ENCODE data around the gene ZNF143.

Gene ZNF143

DNA sequence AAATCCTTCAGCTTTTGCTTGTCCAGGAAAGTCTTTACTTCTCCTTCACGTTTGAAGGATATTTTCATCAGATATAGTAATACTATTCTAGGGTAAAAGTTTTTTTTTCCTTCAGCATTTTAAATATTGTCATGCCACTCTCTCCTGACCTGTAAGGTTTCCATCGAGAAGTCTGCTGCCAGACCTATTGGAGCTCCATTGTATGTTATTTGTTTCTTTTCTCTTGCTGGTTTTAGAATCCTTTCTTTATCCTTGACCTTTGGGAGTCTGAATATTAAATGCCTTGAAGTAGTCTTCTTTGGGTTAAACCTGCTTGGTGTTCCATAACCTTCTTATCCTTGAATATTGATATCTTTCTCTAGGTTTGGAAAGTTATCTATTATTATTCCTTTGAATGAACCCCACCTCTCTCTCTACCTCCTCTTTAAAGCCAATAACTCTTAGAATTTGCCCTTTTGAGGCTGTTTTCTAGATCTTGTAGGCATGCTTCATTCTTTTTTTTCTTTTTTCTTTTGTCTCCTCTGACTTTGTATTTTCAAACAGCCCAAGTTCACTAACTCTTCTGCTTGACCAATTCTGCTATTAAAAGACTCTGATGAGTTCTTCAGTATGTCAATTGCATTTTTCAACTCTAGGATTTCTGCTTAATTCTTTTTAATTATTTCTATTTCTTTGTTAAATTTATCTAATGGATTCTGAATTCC lies 100.6 kb downstream of the ZNF143 start:
- no peaks in the 10 kb centered on the region for H3K9me3 ChIP-seq (ENCODE audit: control insufficient read depth in 1 of 2, low read length in 2 of 2)
- peaks cover 3 to 5% of the 10 kb centered on the region in 2 donors for H3K4me1 ChIP-seq (ENCODE audit: control insufficient read depth in 1 of 2, insufficient read depth in 2 of 2, low read length in 2 of 2)
- no peaks in the 10 kb centered on the region for H3K27me3 ChIP-seq (ENCODE audit: low read depth, low read length)
- H3K27ac ChIP-seq (ENCODE audit: low read length), result no peak overlapping the region
- no peak overlapping the region for H3K4me3 ChIP-seq (ENCODE audit: low read depth in 1 of 2, low read length in 2 of 2)
- peaks cover 0 to 2% of the 10 kb centered on the region in 2 donors for H3K36me3 ChIP-seq (ENCODE audit: control insufficient read depth in 1 of 2, insufficient read depth in 2 of 2, low read length in 2 of 2)

DNA sequence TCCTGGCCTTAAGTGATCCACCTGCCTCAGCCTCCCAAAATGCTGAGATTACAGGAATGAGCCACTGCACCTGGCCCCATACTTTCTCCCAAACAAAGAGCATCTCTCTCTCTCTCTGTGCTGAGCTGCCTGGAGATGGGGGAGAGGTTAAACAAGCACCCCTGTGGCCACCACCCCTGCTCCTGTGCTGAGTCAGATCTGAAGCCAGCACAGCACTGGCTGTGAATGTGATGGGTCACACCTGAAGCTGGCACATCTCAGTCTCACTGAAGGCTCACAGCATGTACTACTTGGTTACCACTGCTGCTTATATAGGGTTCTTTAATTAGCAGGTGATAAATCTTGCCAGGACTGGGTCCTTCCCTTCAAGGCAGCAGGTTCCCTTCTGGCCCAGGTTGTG lies 101.9 kb downstream of the ZNF143 start:
- H3K27ac ChIP-seq (ENCODE audit: low read length), result no peak overlapping the region
- peaks cover 0 to 3% of the 10 kb centered on the region in 2 donors for H3K36me3 ChIP-seq (ENCODE audit: control insufficient read depth in 1 of 2, insufficient read depth in 2 of 2, low read length in 2 of 2)
- H3K9me3 ChIP-seq (ENCODE audit: control insufficient read depth in 1 of 2, low read length in 2 of 2), result no peaks in the 10 kb centered on the region
- no peak overlapping the region for H3K4me3 ChIP-seq (ENCODE audit: low read depth in 1 of 2, low read length in 2 of 2)
- no peaks in the 10 kb centered on the region for H3K27me3 ChIP-seq (ENCODE audit: low read depth, low read length)
- H3K4me1 ChIP-seq (ENCODE audit: control insufficient read depth in 1 of 2, insufficient read depth in 2 of 2, low read length in 2 of 2), result peaks cover 9 to 11% of the 10 kb centered on the region in 2 donors

DNA sequence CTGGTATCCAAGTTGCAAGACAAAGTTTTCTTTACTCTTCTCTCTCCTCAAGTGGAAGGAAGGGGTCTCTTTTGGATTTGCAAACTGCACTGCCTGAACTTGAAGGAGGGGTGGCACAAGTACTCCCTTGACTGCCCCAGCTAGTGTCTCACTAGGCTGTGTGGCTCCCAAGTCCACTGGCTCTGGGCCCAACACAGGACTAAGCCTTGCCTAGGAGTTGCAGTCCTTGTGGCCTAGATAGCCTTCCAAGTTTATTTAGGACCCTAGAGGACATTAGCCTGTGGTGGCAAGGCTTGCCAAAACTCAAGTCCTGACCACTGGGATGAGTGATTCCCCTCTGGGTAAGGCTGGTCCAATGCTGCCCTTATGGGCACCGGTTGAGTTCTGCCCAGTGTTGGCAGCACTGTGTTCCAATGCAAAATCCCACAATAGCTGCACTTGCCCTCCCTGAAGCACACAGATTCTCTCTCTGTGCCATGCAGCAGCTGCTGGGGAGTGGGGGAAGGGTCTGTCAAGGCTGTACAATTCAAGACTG lies 102.5 kb downstream of the ZNF143 start:
- Histone ChIP-seq H3K4me1 (ENCODE audit: control insufficient read depth in 1 of 2, insufficient read depth in 2 of 2, low read length in 2 of 2) (peaks cover 11 to 15% of the 10 kb centered on the region in 2 donors), H3K9me3 (ENCODE audit: control insufficient read depth in 1 of 2, low read length in 2 of 2) (no peaks in the 10 kb centered on the region), H3K27ac (ENCODE audit: low read length) (no peak overlapping the region), H3K4me3 (ENCODE audit: low read depth in 1 of 2, low read length in 2 of 2) (no peak overlapping the region), H3K27me3 (ENCODE audit: low read depth, low read length) (no peaks in the 10 kb centered on the region), H3K36me3 (ENCODE audit: control insufficient read depth in 1 of 2, insufficient read depth in 2 of 2, low read length in 2 of 2) (peaks cover 0 to 5% of the 10 kb centered on the region in 2 donors)

DNA sequence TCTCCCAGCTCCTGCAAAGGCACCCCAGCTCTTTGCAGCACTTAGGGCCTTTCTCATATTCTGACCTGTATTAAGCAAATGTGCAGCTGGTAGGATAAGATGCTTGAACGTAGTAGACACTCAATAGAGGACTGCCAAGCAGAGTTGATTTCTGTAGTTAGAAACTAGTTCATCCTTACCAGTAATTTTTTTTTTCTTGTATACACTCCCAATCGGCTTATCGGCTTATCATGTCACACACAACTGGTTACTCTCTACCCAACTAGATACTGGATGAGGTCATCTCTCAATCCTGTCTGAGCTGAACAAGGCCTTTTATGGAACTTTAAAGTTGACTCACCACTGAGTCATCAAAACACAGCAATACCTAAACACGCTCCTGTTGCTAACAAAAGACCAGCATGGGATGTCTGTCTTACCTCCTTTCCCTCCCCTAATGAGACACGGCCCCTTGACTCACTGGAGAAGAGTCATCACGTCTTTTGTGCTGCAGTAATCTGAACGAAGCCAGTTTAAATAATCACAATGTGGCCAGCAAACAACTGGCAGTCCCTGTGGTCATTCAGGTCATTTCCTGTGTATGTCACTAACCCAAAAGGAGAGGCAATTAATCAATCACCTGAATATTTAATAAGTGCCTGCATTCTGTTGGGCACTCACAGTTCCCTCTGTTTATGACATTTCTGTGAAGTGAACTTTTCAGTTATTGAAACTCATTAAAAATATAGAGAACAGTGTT lies 105.2 kb downstream of the ZNF143 start:
- Histone ChIP-seq H3K9me3 (ENCODE audit: control insufficient read depth in 1 of 2, low read length in 2 of 2) (no peaks in the 10 kb centered on the region), H3K36me3 (ENCODE audit: control insufficient read depth in 1 of 2, insufficient read depth in 2 of 2, low read length in 2 of 2) (peaks cover 0 to 13% of the 10 kb centered on the region in 2 donors), H3K27ac (ENCODE audit: low read length) (peak overlapping the region; percentile 86), H3K27me3 (ENCODE audit: low read depth, low read length) (no peaks in the 10 kb centered on the region), H3K4me3 (ENCODE audit: low read depth in 1 of 2, low read length in 2 of 2) (no peak overlapping the region), H3K4me1 (ENCODE audit: control insufficient read depth in 1 of 2, insufficient read depth in 2 of 2, low read length in 2 of 2) (peaks cover 16 to 20% of the 10 kb centered on the region in 2 donors)

DNA sequence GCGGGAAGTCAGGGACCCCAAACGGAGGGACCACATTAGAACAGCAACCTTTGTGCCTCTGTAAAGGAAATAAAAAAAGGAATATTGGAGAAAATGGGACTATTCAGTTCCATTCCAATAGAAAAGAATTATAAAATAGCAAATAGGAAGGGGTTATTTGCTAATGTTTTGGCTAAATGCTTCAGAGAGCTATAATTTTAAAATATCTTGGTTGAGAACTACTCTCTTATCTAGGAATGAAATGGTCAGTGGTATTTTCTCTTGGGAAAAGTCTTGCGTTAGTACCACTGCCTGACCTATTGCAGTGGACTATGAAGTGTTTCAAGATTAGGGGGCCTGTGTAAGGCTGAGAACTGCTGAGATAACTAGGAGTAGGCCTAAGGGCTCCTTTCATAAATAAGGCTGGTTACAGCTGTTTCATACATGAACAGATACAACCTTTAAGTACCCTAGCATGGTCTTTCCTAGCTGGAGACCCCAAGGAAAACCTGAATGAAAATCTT lies 105.8 kb downstream of the ZNF143 start:
- H3K27me3 ChIP-seq (ENCODE audit: low read depth, low read length), result no peaks in the 10 kb centered on the region
- peaks cover 0 to 13% of the 10 kb centered on the region in 2 donors for H3K36me3 ChIP-seq (ENCODE audit: control insufficient read depth in 1 of 2, insufficient read depth in 2 of 2, low read length in 2 of 2)
- H3K4me3 ChIP-seq (ENCODE audit: low read depth in 1 of 2, low read length in 2 of 2), result no peak overlapping the region
- no peaks in the 10 kb centered on the region for H3K9me3 ChIP-seq (ENCODE audit: control insufficient read depth in 1 of 2, low read length in 2 of 2)
- H3K27ac ChIP-seq (ENCODE audit: low read length), result peak overlapping the region; percentile 86
- H3K4me1 ChIP-seq (ENCODE audit: control insufficient read depth in 1 of 2, insufficient read depth in 2 of 2, low read length in 2 of 2), result peaks cover 16 to 20% of the 10 kb centered on the region in 2 donors

DNA sequence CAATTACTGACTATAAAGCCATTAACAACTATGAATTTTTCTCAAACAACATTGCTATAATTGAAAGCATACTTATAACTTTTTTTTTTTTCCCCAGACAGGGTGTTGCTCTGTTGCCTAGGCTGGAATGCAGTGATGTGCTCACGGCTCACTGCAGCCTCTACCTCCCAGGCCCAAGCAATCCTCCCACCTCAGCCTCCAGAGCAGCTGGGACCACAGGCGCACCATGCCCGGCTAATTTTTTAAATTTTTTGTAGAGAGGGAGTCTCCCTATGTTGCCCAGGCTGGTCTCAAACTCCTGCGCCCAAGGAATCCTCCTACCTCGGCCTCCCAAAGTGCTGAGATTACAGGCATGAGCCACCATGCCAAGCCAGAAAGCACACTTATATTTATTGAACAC lies 106.6 kb downstream of the ZNF143 start:
- Histone ChIP-seq H3K27me3 (ENCODE audit: low read depth, low read length) (no peaks in the 10 kb centered on the region), H3K27ac (ENCODE audit: low read length) (no peak overlapping the region), H3K36me3 (ENCODE audit: control insufficient read depth in 1 of 2, insufficient read depth in 2 of 2, low read length in 2 of 2) (peaks cover 0 to 13% of the 10 kb centered on the region in 2 donors), H3K4me3 (ENCODE audit: low read depth in 1 of 2, low read length in 2 of 2) (no peak overlapping the region), H3K9me3 (ENCODE audit: control insufficient read depth in 1 of 2, low read length in 2 of 2) (no peaks in the 10 kb centered on the region), H3K4me1 (ENCODE audit: control insufficient read depth in 1 of 2, insufficient read depth in 2 of 2, low read length in 2 of 2) (peaks cover 20% of the 10 kb centered on the region in 2 donors)

DNA sequence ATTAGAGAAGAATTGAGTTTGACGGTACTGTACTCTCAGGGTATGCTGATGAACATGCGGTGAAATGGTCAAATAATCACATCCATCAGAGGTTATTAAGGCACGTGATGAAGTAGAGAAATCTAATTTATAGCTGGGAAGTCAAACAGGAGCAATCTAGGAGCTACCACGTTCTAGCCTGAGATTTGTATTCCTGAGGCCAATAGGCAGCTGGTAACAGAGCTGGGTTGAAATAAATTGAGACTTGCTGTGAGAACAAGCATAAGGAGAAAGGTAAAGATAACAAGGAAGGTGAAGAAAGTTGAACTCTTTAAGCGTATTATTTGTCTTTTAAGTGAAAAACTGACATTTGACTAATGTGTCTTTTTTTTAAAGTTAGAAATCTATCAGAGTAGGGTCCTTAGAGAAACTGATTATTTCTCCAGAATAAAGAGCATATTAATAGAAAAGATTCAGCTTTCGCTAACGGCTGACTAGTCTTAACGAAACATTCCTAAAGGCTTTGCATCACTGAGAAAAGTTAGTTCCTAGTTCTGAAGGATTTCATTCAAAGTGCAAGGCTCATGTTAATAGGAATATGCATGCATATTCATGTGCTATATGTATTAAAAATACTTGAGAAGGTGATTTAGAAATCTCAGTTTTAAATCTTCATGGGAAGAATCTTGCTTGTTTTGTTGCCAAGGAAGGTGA lies 107.5 kb downstream of the ZNF143 start:
- H3K27ac ChIP-seq (ENCODE audit: low read length), result peak overlapping the region; percentile 93
- H3K4me1 ChIP-seq (ENCODE audit: control insufficient read depth in 1 of 2, insufficient read depth in 2 of 2, low read length in 2 of 2), result peaks cover 20% of the 10 kb centered on the region in 2 donors
- H3K36me3 ChIP-seq (ENCODE audit: control insufficient read depth in 1 of 2, insufficient read depth in 2 of 2, low read length in 2 of 2), result peaks cover 0 to 19% of the 10 kb centered on the region in 2 donors
- H3K27me3 ChIP-seq (ENCODE audit: low read depth, low read length), result no peaks in the 10 kb centered on the region
- no peaks in the 10 kb centered on the region for H3K9me3 ChIP-seq (ENCODE audit: control insufficient read depth in 1 of 2, low read length in 2 of 2)
- no peak overlapping the region for H3K4me3 ChIP-seq (ENCODE audit: low read depth in 1 of 2, low read length in 2 of 2)

DNA sequence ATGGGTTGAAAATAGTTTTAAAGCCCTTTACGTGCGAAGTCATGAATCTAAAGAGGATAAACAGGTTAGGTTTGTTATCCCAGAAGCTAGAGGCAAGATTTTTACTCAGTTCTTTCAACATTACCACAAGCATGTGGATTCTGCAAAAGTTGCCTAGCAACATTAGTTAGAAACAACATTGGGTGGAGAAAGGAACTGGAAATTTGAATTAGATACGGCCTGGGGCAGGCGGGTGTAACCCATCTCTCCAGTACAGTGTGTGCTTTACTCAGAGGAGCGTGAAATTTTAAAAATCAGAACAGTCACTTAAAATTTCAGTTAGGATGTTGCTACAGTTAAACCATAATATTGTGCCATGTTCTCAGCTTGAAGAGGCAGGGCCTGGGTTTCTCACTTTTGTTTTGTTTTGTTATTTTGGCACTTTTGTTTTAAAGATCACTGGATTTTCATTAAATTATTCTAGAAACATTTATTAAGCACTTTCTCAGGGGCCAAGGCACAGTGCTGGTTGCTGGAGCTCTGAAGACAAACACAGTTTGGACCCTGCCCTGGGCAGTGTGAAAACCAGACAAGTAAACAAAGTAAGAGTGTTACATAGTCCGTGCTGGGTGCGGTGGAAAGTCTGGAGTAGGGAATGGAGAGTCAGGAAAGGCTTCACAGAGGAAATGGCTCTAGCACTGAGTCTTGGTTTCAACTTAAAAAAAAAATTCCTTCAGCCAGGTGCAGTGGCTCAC lies 108.2 kb downstream of the ZNF143 start:
- H3K27me3 ChIP-seq (ENCODE audit: low read depth, low read length), result no peaks in the 10 kb centered on the region
- H3K36me3 ChIP-seq (ENCODE audit: control insufficient read depth in 1 of 2, insufficient read depth in 2 of 2, low read length in 2 of 2), result peaks cover 0 to 19% of the 10 kb centered on the region in 2 donors
- no peak overlapping the region for H3K4me3 ChIP-seq (ENCODE audit: low read depth in 1 of 2, low read length in 2 of 2)
- H3K9me3 ChIP-seq (ENCODE audit: control insufficient read depth in 1 of 2, low read length in 2 of 2), result no peaks in the 10 kb centered on the region
- H3K4me1 ChIP-seq (ENCODE audit: control insufficient read depth in 1 of 2, insufficient read depth in 2 of 2, low read length in 2 of 2), result peaks cover 20% of the 10 kb centered on the region in 2 donors
- peak overlapping the region; percentile 93 for H3K27ac ChIP-seq (ENCODE audit: low read length)

DNA sequence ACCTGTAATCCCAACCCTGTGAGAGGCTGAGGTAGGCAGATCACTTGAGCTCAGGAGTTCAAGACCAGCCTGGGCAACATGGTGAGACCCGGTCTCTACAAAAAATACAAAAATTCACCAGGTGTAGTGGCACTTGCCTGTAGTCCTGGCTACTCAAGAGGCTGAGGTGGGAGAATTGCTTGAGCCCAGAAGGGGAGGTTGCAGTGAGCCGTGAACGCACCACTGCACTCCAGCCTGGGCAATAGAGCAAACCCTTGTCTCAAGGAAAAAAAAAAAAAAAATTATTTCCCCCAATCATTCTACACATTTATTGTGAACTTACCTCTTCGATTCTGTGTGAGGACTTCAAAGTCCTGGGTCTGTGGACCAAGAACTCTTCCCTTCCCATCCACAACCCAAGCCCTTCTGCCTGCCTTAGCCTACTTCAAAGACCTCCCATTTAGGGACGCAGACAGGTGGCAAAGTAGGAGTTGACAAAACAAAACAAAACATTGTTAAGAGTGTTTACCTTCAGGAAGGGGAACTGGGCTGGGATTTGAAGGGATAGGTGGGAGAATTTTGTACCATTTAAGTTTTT lies 108.9 kb downstream of the ZNF143 start:
- Histone ChIP-seq H3K4me1 (ENCODE audit: control insufficient read depth in 1 of 2, insufficient read depth in 2 of 2, low read length in 2 of 2) (peaks cover 20% of the 10 kb centered on the region in 2 donors), H3K36me3 (ENCODE audit: control insufficient read depth in 1 of 2, insufficient read depth in 2 of 2, low read length in 2 of 2) (peaks cover 0 to 20% of the 10 kb centered on the region in 2 donors), H3K9me3 (ENCODE audit: control insufficient read depth in 1 of 2, low read length in 2 of 2) (no peaks in the 10 kb centered on the region), H3K27ac (ENCODE audit: low read length) (peak overlapping the region; percentile 93), H3K4me3 (ENCODE audit: low read depth in 1 of 2, low read length in 2 of 2) (no peak overlapping the region), H3K27me3 (ENCODE audit: low read depth, low read length) (no peaks in the 10 kb centered on the region)

DNA sequence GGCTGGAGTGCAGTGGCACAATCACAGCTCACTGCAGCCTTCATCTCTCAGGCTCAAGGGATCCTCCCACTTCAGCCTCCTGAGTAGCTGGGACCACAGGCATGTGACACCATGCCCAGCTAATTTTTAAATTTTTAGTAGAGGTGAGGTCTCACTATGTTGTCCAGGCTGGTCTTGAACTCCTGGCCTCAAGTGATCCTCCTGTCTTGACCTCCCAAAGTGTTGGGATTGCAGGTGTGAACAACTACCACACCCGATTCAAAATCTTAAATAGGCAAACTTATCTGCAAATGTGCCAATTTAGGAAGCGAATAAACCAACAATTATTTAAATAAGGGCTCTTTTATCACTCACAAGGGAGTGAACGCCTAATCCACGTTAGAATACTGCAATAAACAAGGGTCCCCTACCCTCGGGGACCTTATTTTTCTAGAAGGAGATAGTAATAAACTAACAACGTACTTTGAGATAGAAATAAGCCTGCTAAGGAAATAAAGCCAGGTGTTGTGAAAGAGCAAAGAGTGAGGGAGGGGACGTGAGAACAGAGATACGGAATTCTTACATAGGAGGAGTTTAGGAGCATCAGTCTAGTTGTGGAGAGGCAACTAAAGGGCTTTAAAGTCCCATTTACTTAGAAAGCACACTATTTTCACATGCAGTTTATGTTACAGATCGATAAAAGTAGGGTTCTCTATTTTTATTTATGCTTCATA lies 109.7 kb downstream of the ZNF143 start:
- Histone ChIP-seq H3K4me3 (ENCODE audit: low read depth in 1 of 2, low read length in 2 of 2) (no peak overlapping the region), H3K4me1 (ENCODE audit: control insufficient read depth in 1 of 2, insufficient read depth in 2 of 2, low read length in 2 of 2) (peaks cover 20 to 25% of the 10 kb centered on the region in 2 donors), H3K36me3 (ENCODE audit: control insufficient read depth in 1 of 2, insufficient read depth in 2 of 2, low read length in 2 of 2) (peaks cover 0 to 26% of the 10 kb centered on the region in 2 donors), H3K27ac (ENCODE audit: low read length) (no peak overlapping the region), H3K9me3 (ENCODE audit: control insufficient read depth in 1 of 2, low read length in 2 of 2) (no peaks in the 10 kb centered on the region), H3K27me3 (ENCODE audit: low read depth, low read length) (no peaks in the 10 kb centered on the region)
